ENCODE data around the gene IL18RAP.

IL18RAP gene

DNA sequence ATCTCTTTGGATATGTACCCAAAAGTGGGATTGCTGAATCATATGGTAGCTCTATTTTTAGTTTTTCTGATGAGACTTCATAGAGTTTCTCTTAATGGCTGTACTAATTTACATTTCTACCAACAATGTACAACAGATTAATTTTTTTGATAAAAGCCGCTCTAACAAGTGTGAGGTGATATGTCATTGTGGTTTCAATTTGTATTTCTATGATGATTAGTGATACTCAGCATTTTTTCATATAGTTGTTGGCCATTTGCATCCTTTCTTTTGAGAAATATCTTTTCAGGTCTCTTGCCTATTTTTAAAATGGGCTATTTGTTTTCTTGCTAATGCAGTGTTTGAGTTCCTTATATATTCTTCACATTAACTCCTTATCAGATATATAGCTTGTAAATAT is 4.3 kb downstream of the IL18RAP start:
- WGBS, 2 donors (ENCODE audit: extremely low coverage in 2 of 2, insufficient read length in 2 of 2, insufficient replicate concordance in 1 of 2): no CpG with 5 or more reads among the region's 1 CpG
- no peak overlapping the region for H4K8ac ChIP-seq (ENCODE audit: low read depth, low read length)

DNA sequence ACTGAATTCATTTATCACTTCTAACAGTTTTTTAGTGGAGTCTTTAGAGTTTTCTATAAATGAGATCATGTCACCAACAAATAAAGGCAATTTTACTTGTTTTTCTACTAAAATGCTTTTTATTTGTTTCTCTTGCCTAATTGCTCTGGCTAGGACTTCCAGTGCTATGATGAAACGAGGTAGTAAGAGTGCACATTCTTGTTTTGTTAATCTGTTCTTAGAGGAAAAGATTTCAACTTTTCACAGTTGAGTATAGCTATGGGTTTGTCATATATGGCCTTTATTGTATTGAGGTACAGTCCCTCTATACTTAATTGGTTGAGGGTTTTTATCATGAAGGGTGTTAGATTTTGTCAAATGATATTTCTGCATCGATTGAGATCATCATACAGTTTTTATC is 5.6 kb downstream of the IL18RAP start:
- Histone ChIP-seq H3K18ac (ENCODE audit: low read length) (no peak overlapping the region), H4K8ac (ENCODE audit: low read depth, low read length) (no peak overlapping the region), H3K9ac (ENCODE audit: low read depth, low read length, poor library complexity) (no peak overlapping the region), H3K4me2 (ENCODE audit: insufficient read depth, low read length, poor library complexity, severe bottlenecking) (no peak overlapping the region), H4K91ac (ENCODE audit: low read depth, low read length, poor library complexity) (no peak overlapping the region), H3K27me3 (ENCODE audit: control insufficient read depth in 3 of 3, insufficient read depth in 3 of 3, low read depth in 1 of 3, low read length in 3 of 3) (no peaks in the 10 kb centered on the region), H3K23ac (ENCODE audit: low read depth, low read length, poor library complexity) (no peak overlapping the region), H2AK5ac (ENCODE audit: low read depth, low read length) (no peak overlapping the region), H3K79me1 (ENCODE audit: low read depth, low read length) (no peaks in the 10 kb centered on the region), H2BK5ac (ENCODE audit: low read length) (no peak overlapping the region), H3K4ac (ENCODE audit: low read length) (no peak overlapping the region), H3K4me1 (ENCODE audit: control insufficient read depth in 2 of 2, insufficient read depth in 1 of 2, low read depth in 1 of 2, low read length in 2 of 2) (no peaks in the 10 kb centered on the region), H3K14ac (ENCODE audit: low read length) (no peak overlapping the region), H2BK12ac (ENCODE audit: low read length) (no peak overlapping the region), H3K36me3 (replicated peaks in 1 of 2; ENCODE audit: control insufficient read depth in 2 of 2, insufficient read depth in 2 of 2, low read length in 2 of 2) (no peaks in the 10 kb centered on the region), H3K4me3 (ENCODE audit: low read length in 2 of 2) (no peak overlapping the region), H3K9me3 (replicated peaks in 1 of 2; ENCODE audit: control insufficient read depth in 2 of 2, insufficient read depth in 1 of 2, low read depth in 1 of 2, low read length in 2 of 2) (no peaks in the 10 kb centered on the region), H2AFZ (ENCODE audit: low read length) (no peak overlapping the region), H3K27ac (replicated peaks; ENCODE audit: low read length) (no peak overlapping the region), H2BK120ac (ENCODE audit: low read depth, low read length) (no peak overlapping the region), H2BK15ac (ENCODE audit: low read length) (no peak overlapping the region)
- no peak for DNase-seq (ENCODE audit: low spot score)
- no CpG with 5 or more reads among the region's 2 CpGs for WGBS, 2 donors (ENCODE audit: extremely low coverage in 2 of 2, insufficient read length in 2 of 2, insufficient replicate concordance in 1 of 2)

More for the DNA sequence above, 4.3 kb downstream of the IL18RAP start:
- no peaks in the 10 kb centered on the region for H3K27me3 ChIP-seq (ENCODE audit: control insufficient read depth in 3 of 3, insufficient read depth in 3 of 3, low read depth in 1 of 3, low read length in 3 of 3)
- H3K18ac ChIP-seq (ENCODE audit: low read length): no peak overlapping the region
- no peak overlapping the region for H2BK120ac ChIP-seq (ENCODE audit: low read depth, low read length)
- H3K4me1 ChIP-seq (ENCODE audit: control insufficient read depth in 2 of 2, insufficient read depth in 1 of 2, low read depth in 1 of 2, low read length in 2 of 2): no peaks in the 10 kb centered on the region
- no peaks in the 10 kb centered on the region for H3K79me1 ChIP-seq (ENCODE audit: low read depth, low read length)
- H2BK12ac ChIP-seq (ENCODE audit: low read length): no peak overlapping the region
- H3K4me2 ChIP-seq (ENCODE audit: insufficient read depth, low read length, poor library complexity, severe bottlenecking): no peak overlapping the region
- H3K27ac ChIP-seq (replicated peaks; ENCODE audit: low read length): no peak overlapping the region
- H3K36me3 ChIP-seq (replicated peaks in 1 of 2; ENCODE audit: control insufficient read depth in 2 of 2, insufficient read depth in 2 of 2, low read length in 2 of 2): no peaks in the 10 kb centered on the region
- H2BK15ac ChIP-seq (ENCODE audit: low read length): no peak overlapping the region
- no peak for DNase-seq (ENCODE audit: low spot score)
- no peak overlapping the region for H3K14ac ChIP-seq (ENCODE audit: low read length)
- no peak overlapping the region for H3K4me3 ChIP-seq (ENCODE audit: low read length in 2 of 2)
- no peak overlapping the region for H3K4ac ChIP-seq (ENCODE audit: low read length)
- no peak overlapping the region for H3K23ac ChIP-seq (ENCODE audit: low read depth, low read length, poor library complexity)
- H3K9me3 ChIP-seq (replicated peaks in 1 of 2; ENCODE audit: control insufficient read depth in 2 of 2, insufficient read depth in 1 of 2, low read depth in 1 of 2, low read length in 2 of 2): no peaks in the 10 kb centered on the region
- no peak overlapping the region for H4K91ac ChIP-seq (ENCODE audit: low read depth, low read length, poor library complexity)
- H2AFZ ChIP-seq (ENCODE audit: low read length): no peak overlapping the region
- no peak overlapping the region for H2AK5ac ChIP-seq (ENCODE audit: low read depth, low read length)
- no peak overlapping the region for H3K9ac ChIP-seq (ENCODE audit: low read depth, low read length, poor library complexity)
- H2BK5ac ChIP-seq (ENCODE audit: low read length): no peak overlapping the region

DNA sequence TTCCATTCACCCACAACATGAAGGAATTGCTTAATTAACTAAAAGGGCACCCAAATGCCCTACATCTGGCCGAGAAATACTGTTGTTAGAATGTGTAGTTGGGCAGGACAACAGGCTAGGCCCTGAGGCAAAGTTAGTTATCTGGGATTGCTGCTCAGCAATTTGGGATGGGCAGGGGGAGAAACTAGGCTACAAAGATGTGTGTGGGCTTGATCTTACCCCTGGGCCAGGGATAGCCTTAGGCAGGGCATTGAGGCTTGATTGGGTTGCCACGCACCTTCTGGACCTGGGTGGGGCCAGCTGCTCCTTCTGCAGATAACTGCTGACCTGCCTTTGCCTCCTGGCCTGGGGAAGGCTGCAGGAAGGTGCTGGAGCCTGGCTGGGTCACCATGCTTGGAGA is 9.4 kb downstream of the IL18RAP start:
- no peaks in the 10 kb centered on the region for H3K79me1 ChIP-seq (ENCODE audit: low read depth, low read length)
- no peaks in the 10 kb centered on the region for H3K4me1 ChIP-seq (ENCODE audit: control insufficient read depth in 2 of 2, insufficient read depth in 1 of 2, low read depth in 1 of 2, low read length in 2 of 2)
- H3K9me3 ChIP-seq (replicated peaks in 1 of 2; ENCODE audit: control insufficient read depth in 2 of 2, insufficient read depth in 1 of 2, low read depth in 1 of 2, low read length in 2 of 2): no peaks in the 10 kb centered on the region
- H3K23ac ChIP-seq (ENCODE audit: low read depth, low read length, poor library complexity): no peak overlapping the region
- H3K27ac ChIP-seq (replicated peaks; ENCODE audit: low read length): no peak overlapping the region
- no peak overlapping the region for H2AK5ac ChIP-seq (ENCODE audit: low read depth, low read length)
- H4K91ac ChIP-seq (ENCODE audit: low read depth, low read length, poor library complexity): no peak overlapping the region
- H4K8ac ChIP-seq (ENCODE audit: low read depth, low read length): no peak overlapping the region
- DNase-seq (ENCODE audit: low spot score): no peak
- H3K36me3 ChIP-seq (replicated peaks in 1 of 2; ENCODE audit: control insufficient read depth in 2 of 2, insufficient read depth in 2 of 2, low read length in 2 of 2): no peaks in the 10 kb centered on the region
- H2BK120ac ChIP-seq (ENCODE audit: low read depth, low read length): no peak overlapping the region
- no peak overlapping the region for H2BK5ac ChIP-seq (ENCODE audit: low read length)
- H2BK12ac ChIP-seq (ENCODE audit: low read length): no peak overlapping the region
- no peak overlapping the region for H3K4ac ChIP-seq (ENCODE audit: low read length)
- no peak overlapping the region for H2AFZ ChIP-seq (ENCODE audit: low read length)
- H3K4me3 ChIP-seq (ENCODE audit: low read length in 2 of 2): no peak overlapping the region
- no peak overlapping the region for H3K4me2 ChIP-seq (ENCODE audit: insufficient read depth, low read length, poor library complexity, severe bottlenecking)
- no CpG with 5 or more reads among the region's 2 CpGs for WGBS, 2 donors (ENCODE audit: extremely low coverage in 2 of 2, insufficient read length in 2 of 2, insufficient replicate concordance in 1 of 2)
- no peak overlapping the region for H2BK15ac ChIP-seq (ENCODE audit: low read length)
- no peaks in the 10 kb centered on the region for H3K27me3 ChIP-seq (ENCODE audit: control insufficient read depth in 3 of 3, insufficient read depth in 3 of 3, low read depth in 1 of 3, low read length in 3 of 3)
- no peak overlapping the region for H3K14ac ChIP-seq (ENCODE audit: low read length)
- H3K9ac ChIP-seq (ENCODE audit: low read depth, low read length, poor library complexity): no peak overlapping the region
- H3K18ac ChIP-seq (ENCODE audit: low read length): no peak overlapping the region

DNA sequence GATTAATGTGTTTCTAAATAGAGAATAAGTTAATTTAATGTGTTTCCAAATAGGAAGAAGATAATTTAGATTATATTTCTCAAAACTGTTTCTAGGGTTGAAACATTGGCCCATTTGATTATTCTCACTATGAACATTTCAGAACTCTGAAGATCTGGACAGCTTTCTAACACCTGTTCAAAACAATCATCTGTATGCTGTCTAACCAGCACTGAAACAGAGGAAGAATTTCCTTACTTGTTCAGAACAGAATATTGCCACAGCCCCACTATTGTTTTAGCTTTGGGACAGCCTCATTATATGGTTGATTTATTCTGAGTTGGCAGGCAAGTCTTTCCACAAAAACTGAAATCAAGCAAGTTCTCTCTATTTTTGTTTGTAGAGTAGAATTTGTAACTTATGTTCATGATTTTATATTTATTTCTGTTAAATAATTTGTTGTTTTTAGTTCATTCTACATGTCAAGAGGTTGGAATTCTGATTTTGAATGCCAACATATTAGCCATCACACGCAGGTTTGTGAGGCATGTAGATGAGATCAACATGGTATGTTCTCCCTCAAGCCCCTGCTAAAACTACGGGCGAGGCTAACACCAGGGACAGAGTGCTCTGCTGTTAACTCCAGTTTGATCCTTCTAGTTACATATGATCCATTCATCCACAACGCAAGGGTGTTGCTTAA is 11.2 kb downstream of the IL18RAP start:
- H2AK5ac ChIP-seq (ENCODE audit: low read depth, low read length): no peak overlapping the region
- no peak overlapping the region for H3K4me2 ChIP-seq (ENCODE audit: insufficient read depth, low read length, poor library complexity, severe bottlenecking)
- no peak overlapping the region for H2BK15ac ChIP-seq (ENCODE audit: low read length)
- H3K4me3 ChIP-seq (ENCODE audit: low read length in 2 of 2): no peak overlapping the region
- H3K9me3 ChIP-seq (replicated peaks in 1 of 2; ENCODE audit: control insufficient read depth in 2 of 2, insufficient read depth in 1 of 2, low read depth in 1 of 2, low read length in 2 of 2): no peaks in the 10 kb centered on the region
- H3K36me3 ChIP-seq (replicated peaks in 1 of 2; ENCODE audit: control insufficient read depth in 2 of 2, insufficient read depth in 2 of 2, low read length in 2 of 2): no peaks in the 10 kb centered on the region
- H4K8ac ChIP-seq (ENCODE audit: low read depth, low read length): no peak overlapping the region
- H3K4me1 ChIP-seq (ENCODE audit: control insufficient read depth in 2 of 2, insufficient read depth in 1 of 2, low read depth in 1 of 2, low read length in 2 of 2): no peaks in the 10 kb centered on the region
- H2BK12ac ChIP-seq (ENCODE audit: low read length): no peak overlapping the region
- H3K27ac ChIP-seq (replicated peaks; ENCODE audit: low read length): no peak overlapping the region
- DNase-seq (ENCODE audit: low spot score): no peak
- no peak overlapping the region for H2AFZ ChIP-seq (ENCODE audit: low read length)
- H3K4ac ChIP-seq (ENCODE audit: low read length): no peak overlapping the region
- no peak overlapping the region for H2BK120ac ChIP-seq (ENCODE audit: low read depth, low read length)
- no peaks in the 10 kb centered on the region for H3K79me1 ChIP-seq (ENCODE audit: low read depth, low read length)
- H3K23ac ChIP-seq (ENCODE audit: low read depth, low read length, poor library complexity): no peak overlapping the region
- WGBS, 2 donors (ENCODE audit: extremely low coverage in 2 of 2, insufficient read length in 2 of 2, insufficient replicate concordance in 1 of 2): no CpG with 5 or more reads among the region's 4 CpGs
- no peak overlapping the region for H3K18ac ChIP-seq (ENCODE audit: low read length)
- H3K9ac ChIP-seq (ENCODE audit: low read depth, low read length, poor library complexity): no peak overlapping the region
- H2BK5ac ChIP-seq (ENCODE audit: low read length): no peak overlapping the region
- no peak overlapping the region for H3K14ac ChIP-seq (ENCODE audit: low read length)
- no peaks in the 10 kb centered on the region for H3K27me3 ChIP-seq (ENCODE audit: control insufficient read depth in 3 of 3, insufficient read depth in 3 of 3, low read depth in 1 of 3, low read length in 3 of 3)
- no peak overlapping the region for H4K91ac ChIP-seq (ENCODE audit: low read depth, low read length, poor library complexity)

Measured in neuronal stem cell (in vitro differentiated cells).